ENCODE data around the gene WWOX. TPM values are rescaled to one million over a fixed set of nuclear protein-coding genes. Genes with fewer than 3 reads are reported as not detected.

WWOX gene
- total RNA-seq, 2 donors from 2014 or later, result 30.0 to 35.4 TPM

- H3K9me3 ChIP-seq (ENCODE audit: control insufficient read depth, low read length), result no peaks in the 10 kb centered on the region
- no peaks in the 10 kb centered on the region for H3K27me3 ChIP-seq (ENCODE audit: control insufficient read depth, insufficient read depth, low read length, poor library complexity, severe bottlenecking)
- no peak for TF ChIP-seq CTCF (conservative IDR thresholded peaks at IDR 0.05)
- Mint-ChIP-seq H3K27ac (no peak overlapping the region), H3K36me3 (ENCODE audit: low read depth) (no peaks in the 10 kb centered on the region), H3K9me3 (no peaks in the 10 kb centered on the region), H3K27me3 (ENCODE audit: insufficient read depth) (no peaks in the 10 kb centered on the region), H3K4me3 (no peak overlapping the region), H3K4me1 (no peaks in the 10 kb centered on the region)
- H3K36me3 ChIP-seq (ENCODE audit: control insufficient read depth, insufficient read depth, low read length), result no peaks in the 10 kb centered on the region
- no peaks in the 10 kb centered on the region for H3K4me1 ChIP-seq (ENCODE audit: control insufficient read depth, insufficient read depth, low read length)
- 77 to 93% methylated on average over 3 to 5 of the region's 5 CpGs for WGBS, 2 experiments (ENCODE audit: insufficient coverage in 1 of 2, insufficient read length in 1 of 2)
- no peak overlapping the region for H3K27ac ChIP-seq (ENCODE audit: low read depth, low read length)
- no peak overlapping the region for H3K4me3 ChIP-seq (ENCODE audit: low read length)
- no peak overlapping the region for H3K9ac ChIP-seq (ENCODE audit: extremely low read depth, low read length, poor library complexity, severe bottlenecking)
- DNase-seq, result no peak
These were observed 430.4 kb downstream of the WWOX start for GRCh38 chr16:78529881-78530280.

- no peak for DNase-seq
- H3K27me3 ChIP-seq (ENCODE audit: control insufficient read depth, insufficient read depth, low read length, poor library complexity, severe bottlenecking), result no peaks in the 10 kb centered on the region
- Mint-ChIP-seq H3K9me3 (no peaks in the 10 kb centered on the region), H3K4me3 (no peak overlapping the region), H3K27ac (no peak overlapping the region), H3K27me3 (ENCODE audit: insufficient read depth) (no peaks in the 10 kb centered on the region), H3K36me3 (ENCODE audit: low read depth) (no peaks in the 10 kb centered on the region), H3K4me1 (no peaks in the 10 kb centered on the region)
- H3K4me1 ChIP-seq (ENCODE audit: control insufficient read depth, insufficient read depth, low read length), result no peaks in the 10 kb centered on the region
- H3K4me3 ChIP-seq (ENCODE audit: low read length), result no peak overlapping the region
- no peak overlapping the region for H3K9ac ChIP-seq (ENCODE audit: extremely low read depth, low read length, poor library complexity, severe bottlenecking)
- H3K9me3 ChIP-seq (ENCODE audit: control insufficient read depth, low read length), result no peaks in the 10 kb centered on the region
- 50 to 59% methylated on average over 2 to 3 of the region's 4 CpGs for WGBS, 2 experiments (ENCODE audit: insufficient coverage in 1 of 2, insufficient read length in 1 of 2)
- no peak overlapping the region for H3K27ac ChIP-seq (ENCODE audit: low read depth, low read length)
- no peak for TF ChIP-seq CTCF (conservative IDR thresholded peaks at IDR 0.05)
- H3K36me3 ChIP-seq (ENCODE audit: control insufficient read depth, insufficient read depth, low read length), result no peaks in the 10 kb centered on the region
These were observed 430.8 kb downstream of the WWOX start for GRCh38 chr16:78530283-78530682.

DNA sequence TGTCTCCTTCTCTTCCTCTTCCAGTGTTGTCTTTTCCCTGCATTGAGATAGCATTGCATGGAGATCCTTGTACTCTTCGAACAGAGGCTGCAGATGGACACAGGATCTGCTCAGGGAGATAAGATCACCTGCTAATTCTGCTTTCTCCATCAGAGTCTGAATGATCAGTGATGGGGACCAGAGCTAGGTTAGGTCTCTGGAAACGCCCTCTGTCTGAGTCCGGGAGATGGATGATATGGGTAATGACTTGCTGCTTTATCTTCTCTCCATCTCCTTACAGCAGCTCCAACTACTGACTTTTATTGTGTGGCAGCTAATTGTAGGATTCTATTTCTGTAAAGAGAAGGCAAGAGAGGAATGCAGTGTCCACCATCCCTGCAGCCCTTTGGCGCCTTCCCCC is 435.6 kb downstream of the WWOX start:
- Histone ChIP-seq H3K27ac (ENCODE audit: low read depth, low read length) (no peak overlapping the region), H3K9me3 (ENCODE audit: control insufficient read depth, low read length) (no peaks in the 10 kb centered on the region), H3K36me3 (ENCODE audit: control insufficient read depth, insufficient read depth, low read length) (peaks cover 5% of the 10 kb centered on the region), H3K4me1 (ENCODE audit: control insufficient read depth, insufficient read depth, low read length) (no peaks in the 10 kb centered on the region), H3K9ac (ENCODE audit: extremely low read depth, low read length, poor library complexity, severe bottlenecking) (no peak overlapping the region), H3K27me3 (ENCODE audit: control insufficient read depth, insufficient read depth, low read length, poor library complexity, severe bottlenecking) (no peaks in the 10 kb centered on the region), H3K4me3 (ENCODE audit: low read length) (no peak overlapping the region)
- no peak for DNase-seq
- H3K4me3 Mint-ChIP-seq, result no peak overlapping the region
- H3K27ac Mint-ChIP-seq, result no peak overlapping the region
- WGBS, 2 experiments (ENCODE audit: insufficient coverage in 1 of 2, insufficient read length in 1 of 2), result 92 to 100% methylated on average over 1 to 4 of the region's 4 CpGs
- no peaks in the 10 kb centered on the region for H3K27me3 Mint-ChIP-seq (ENCODE audit: insufficient read depth)
- no peaks in the 10 kb centered on the region for H3K36me3 Mint-ChIP-seq (ENCODE audit: low read depth)
- H3K4me1 Mint-ChIP-seq, result no peaks in the 10 kb centered on the region
- TF ChIP-seq CTCF (conservative IDR thresholded peaks at IDR 0.05), result no peak
- no peaks in the 10 kb centered on the region for H3K9me3 Mint-ChIP-seq

Data from endodermal cell (in vitro differentiated cells).